A673 (cell line): Measurements from ENCODE around the gene SMAD1. TPM values are rescaled to one million over a fixed set of nuclear protein-coding genes. Genes with fewer than 3 reads are reported as not detected.

Source experiments
- BruUV-seq: library from RNA; stranded (reverse); fragments of 400-500 nt; replicated peaks from 2 replicates; lab custom pipeline; 2021; lab: Mats Ljungman, UMichigan
- CTCF ChIA-PET: fragments of 300-600 bp; sonication (Branson Sonifier 250); formaldehyde crosslinking; loops from one replicate; lab custom pipeline; 2022; ENCODE audit warnings: antibody characterized with exemption; lab: Charles Lee
- POLR2A ChIA-PET: fragments of 300-600 bp; sonication (Branson Sonifier 250); formaldehyde crosslinking; loops from one replicate; lab custom pipeline; 2022; ENCODE audit warnings: antibody characterized with exemption; ENCODE audit not compliant: low non-redundant PET; lab: Charles Lee
- DNase-seq: peaks from one replicate; pipeline ENCODE4 v3.0.0-alpha.2; 2015; ENCODE audit warnings: low spot score
- H3K27ac ChIP-seq: fragments of 200-600 bp; sonication (generic); 2 replicates; pipeline ENCODE4 v1.5.1; 2016; ENCODE audit warnings: mixed run types, low read depth, mild to moderate bottlenecking, mixed read lengths, antibody characterized with exemption, low read length; ENCODE audit not compliant: poor library complexity, severe bottlenecking
- H3K27me3 ChIP-seq: fragments of 200-600 bp; sonication (generic); replicated peaks from 2 replicates; pipeline ENCODE4 v1.6.1; 2017; ENCODE audit warnings: mixed run types, low read depth, mild to moderate bottlenecking, mixed read lengths, antibody characterized with exemption, low read length; ENCODE audit not compliant: insufficient read depth, poor library complexity
- H3K36me3 ChIP-seq: fragments of 200-600 bp; sonication (generic); 2 replicates; pipeline ENCODE4 v1.6.1; 2016; ENCODE audit warnings: mixed run types, mild to moderate bottlenecking, mixed read lengths, antibody characterized with exemption, low read length; ENCODE audit not compliant: insufficient read depth, poor library complexity, severe bottlenecking
- H3K4me1 ChIP-seq: fragments of 200-600 bp; sonication (generic); 2 replicates; pipeline ENCODE4 v1.6.1; 2017; ENCODE audit warnings: mixed run types, mild to moderate bottlenecking, mixed read lengths, antibody characterized with exemption, low read length; ENCODE audit not compliant: insufficient read depth, poor library complexity, severe bottlenecking
- H3K4me3 ChIP-seq: fragments of 200-600 bp; sonication (generic); 2 replicates; pipeline ENCODE4 v1.5.1; 2016; ENCODE audit warnings: low read depth, mixed run types, mild to moderate bottlenecking, mixed read lengths, low read length; ENCODE audit not compliant: poor library complexity, severe bottlenecking
- H3K9me3 ChIP-seq: fragments of 200-600 bp; sonication (generic); 2 replicates; pipeline ENCODE4 v1.6.1; 2016; ENCODE audit warnings: mixed run types, low read depth, mild to moderate bottlenecking, mixed read lengths, antibody characterized with exemption, low read length; ENCODE audit not compliant: poor library complexity, severe bottlenecking
- EZH2 ChIP-seq: fragments of 200-600 bp; sonication (generic); IDR thresholded peaks from 2 replicates; pipeline ENCODE4 v1.6.1; 2017; ENCODE audit warnings: borderline replicate concordance, low read depth, mild to moderate bottlenecking, mixed read lengths, antibody characterized with exemption, low read length; ENCODE audit not compliant: poor library complexity, severe bottlenecking
- intact Hi-C: fragments of 100-400 bp; cut with micrococcal nuclease; formaldehyde crosslinking; loops from one replicate; pipeline ENCODE4 v1.10.0; 2022; ENCODE audit not compliant: unreplicated experiment
- total RNA-seq: library from RNA; stranded (reverse); gene quantifications from 2 replicates; pipeline ENCODE4 v1.2.3, GENCODE V29; 2021
- TF ChIP-seq, protein P1 (sequence below): fragments of 300-800, 200-600 bp; sonication (generic); conservative IDR thresholded peaks from 2 replicates; pipeline ENCODE4 v1.5.1; 2017; ENCODE audit warnings: low read depth, mild to moderate bottlenecking, antibody characterized with exemption, low read length, moderate library complexity, mixed read lengths

Gene SMAD1
- total RNA-seq, 1 experiment from 2014 or later, result 33.7 TPM

DNA sequence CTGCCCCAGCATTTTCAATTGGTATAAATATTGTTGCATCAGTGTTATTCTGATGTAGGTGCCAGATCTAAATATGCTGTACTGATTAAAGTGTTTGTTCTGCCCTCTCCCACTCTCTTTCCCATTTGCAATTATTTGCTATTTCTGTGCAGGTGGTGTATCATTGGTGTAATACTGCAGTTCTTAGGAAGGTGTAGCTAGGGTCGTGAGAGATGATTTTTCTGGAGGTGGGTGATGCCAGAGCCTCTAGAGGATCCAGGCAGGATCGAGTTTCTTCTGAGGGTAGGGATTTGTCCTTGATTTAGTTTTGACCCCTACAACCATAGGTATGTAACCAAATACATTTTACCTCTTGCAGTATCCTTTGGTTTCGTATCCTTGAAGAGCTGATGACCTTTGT, 1.9 kb downstream of the SMAD1 start:
- H3K4me3 ChIP-seq, result peak overlapping the region; percentile 88
- ChIA-PET CTCF (no interaction called here), POLR2A (no interaction called here)
- H3K36me3 ChIP-seq, result no peaks in the 10 kb centered on the region
- no peak for DNase-seq
- TF ChIP-seq EZH2, result no peak
- TF ChIP-seq, protein P1, sequence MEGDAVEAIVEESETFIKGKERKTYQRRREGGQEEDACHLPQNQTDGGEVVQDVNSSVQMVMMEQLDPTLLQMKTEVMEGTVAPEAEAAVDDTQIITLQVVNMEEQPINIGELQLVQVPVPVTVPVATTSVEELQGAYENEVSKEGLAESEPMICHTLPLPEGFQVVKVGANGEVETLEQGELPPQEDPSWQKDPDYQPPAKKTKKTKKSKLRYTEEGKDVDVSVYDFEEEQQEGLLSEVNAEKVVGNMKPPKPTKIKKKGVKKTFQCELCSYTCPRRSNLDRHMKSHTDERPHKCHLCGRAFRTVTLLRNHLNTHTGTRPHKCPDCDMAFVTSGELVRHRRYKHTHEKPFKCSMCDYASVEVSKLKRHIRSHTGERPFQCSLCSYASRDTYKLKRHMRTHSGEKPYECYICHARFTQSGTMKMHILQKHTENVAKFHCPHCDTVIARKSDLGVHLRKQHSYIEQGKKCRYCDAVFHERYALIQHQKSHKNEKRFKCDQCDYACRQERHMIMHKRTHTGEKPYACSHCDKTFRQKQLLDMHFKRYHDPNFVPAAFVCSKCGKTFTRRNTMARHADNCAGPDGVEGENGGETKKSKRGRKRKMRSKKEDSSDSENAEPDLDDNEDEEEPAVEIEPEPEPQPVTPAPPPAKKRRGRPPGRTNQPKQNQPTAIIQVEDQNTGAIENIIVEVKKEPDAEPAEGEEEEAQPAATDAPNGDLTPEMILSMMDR, result no peak
- intact Hi-C loops, result loop anchor here (5.0 kb wide), 1 partner anchor 64 kb away; no protein-coding TSS in a partner anchor
- no TSS peak for BruUV-seq
- no peaks in the 10 kb centered on the region for H3K9me3 ChIP-seq
- H3K27me3 ChIP-seq, result no peaks in the 10 kb centered on the region
- H3K27ac ChIP-seq, result no peak overlapping the region
- H3K4me1 ChIP-seq, result peaks cover 43% of the 10 kb centered on the region

- Histone ChIP-seq H3K36me3 (no peaks in the 10 kb centered on the region), H3K9me3 (no peaks in the 10 kb centered on the region), H3K4me1 (peaks cover 46% of the 10 kb centered on the region), H3K27ac (no peak overlapping the region), H3K4me3 (peak overlapping the region; percentile 88), H3K27me3 (no peaks in the 10 kb centered on the region)
- DNase-seq, result no peak
- intact Hi-C loops, result loop anchor here (5.0 kb wide), 1 partner anchor 63 kb away; no protein-coding TSS in a partner anchor
- no peak for TF ChIP-seq EZH2
- TF ChIP-seq, protein P1, result no peak
- ChIA-PET POLR2A (no interaction called here), CTCF (no interaction called here)
- BruUV-seq, result no TSS peak
These were observed 2.7 kb downstream of the SMAD1 start for GRCh38 chr4:145484225-145484846.

- POLR2A ChIA-PET, result no interaction called here
- no peak for DNase-seq
- CTCF ChIA-PET, result no interaction called here
- H3K36me3 ChIP-seq, result no peaks in the 10 kb centered on the region
- no peak overlapping the region for H3K27ac ChIP-seq
- TF ChIP-seq, protein P1, result no peak
- TF ChIP-seq EZH2, result no peak
- intact Hi-C loops, result no loop called here
- no peaks in the 10 kb centered on the region for H3K27me3 ChIP-seq
- BruUV-seq, result no TSS peak
- H3K4me1 ChIP-seq, result peaks cover 46% of the 10 kb centered on the region
- H3K4me3 ChIP-seq, result no peak overlapping the region
- no peaks in the 10 kb centered on the region for H3K9me3 ChIP-seq
These were observed 3.5 kb downstream of the SMAD1 start for GRCh38 chr4:145485120-145485519.
